CD4-positive, alpha-beta T cell treated with Interleukin-4 for 1 hour (primary cell): ENCODE results near the gene AIF1L.

ENCODE experiments used
- DNase-seq, 2 donors: peaks; one replicate each; pipeline ENCODE4 v3.0.0-alpha.2; 2020 to 2022

Gene AIF1L

DNA sequence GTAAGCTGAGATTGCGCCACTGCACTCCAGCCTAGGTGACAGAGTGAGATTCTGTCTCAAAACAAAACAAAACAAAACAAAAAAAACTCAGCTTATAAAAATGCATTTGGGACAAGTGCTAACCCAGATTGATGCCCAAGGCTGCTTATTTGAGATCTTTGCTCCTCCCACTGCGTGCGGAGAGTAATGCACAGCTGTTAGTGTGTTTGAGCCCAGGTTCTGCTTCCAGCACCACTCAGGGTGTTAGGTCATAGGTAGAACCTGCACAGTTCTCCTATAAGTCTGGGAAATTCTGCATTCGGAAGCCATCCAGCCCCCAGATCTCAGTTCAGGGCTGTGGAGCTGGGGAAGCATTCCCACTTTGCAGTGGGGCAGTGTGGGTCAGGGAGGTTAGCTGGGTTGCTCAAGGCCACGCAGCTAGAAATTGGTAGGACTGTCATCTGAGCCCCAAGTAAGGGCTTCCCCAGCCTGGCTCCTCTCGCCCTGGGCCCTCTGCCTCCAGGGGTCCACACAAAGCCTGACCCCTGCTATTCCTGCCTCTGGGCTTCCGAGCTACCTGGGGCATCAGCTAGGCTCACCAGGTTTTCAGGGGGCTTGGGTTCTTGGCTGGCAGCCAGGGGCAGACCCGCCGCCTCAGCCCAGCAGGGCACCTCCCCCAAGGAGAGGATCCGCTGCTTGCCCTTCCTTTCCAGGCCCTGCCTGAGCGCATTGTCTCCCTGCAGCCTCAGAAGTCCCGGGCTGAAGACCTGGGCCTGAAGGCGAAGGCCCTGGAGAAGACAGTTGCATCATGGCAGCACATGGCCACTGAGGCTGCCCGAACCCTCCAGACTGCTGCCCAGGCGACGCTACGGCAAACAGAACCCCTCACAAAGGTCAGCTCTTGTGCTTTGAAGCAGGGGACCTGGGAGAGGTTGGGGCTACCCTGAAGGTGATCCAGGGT lies 17.6 kb upstream of the AIF1L start:
- DNase-seq = no peak

- no peak for DNase-seq
These were observed 15.7 kb upstream of the AIF1L start for GRCh38 chr9:131080589-131080988.

- no peak for DNase-seq
These were observed 14.5 kb upstream of the AIF1L start for GRCh38 chr9:131081868-131082267.

- DNase-seq = no peak
These were observed 13.4 kb upstream of the AIF1L start for GRCh38 chr9:131082774-131083512.

GRCh38 chr9:131084661-131085369 lies 11.5 kb upstream of the AIF1L start:
- DNase-seq = no peak

- DNase-seq = no peak
These were observed 10.8 kb upstream of the AIF1L start for GRCh38 chr9:131085370-131086122.

DNA sequence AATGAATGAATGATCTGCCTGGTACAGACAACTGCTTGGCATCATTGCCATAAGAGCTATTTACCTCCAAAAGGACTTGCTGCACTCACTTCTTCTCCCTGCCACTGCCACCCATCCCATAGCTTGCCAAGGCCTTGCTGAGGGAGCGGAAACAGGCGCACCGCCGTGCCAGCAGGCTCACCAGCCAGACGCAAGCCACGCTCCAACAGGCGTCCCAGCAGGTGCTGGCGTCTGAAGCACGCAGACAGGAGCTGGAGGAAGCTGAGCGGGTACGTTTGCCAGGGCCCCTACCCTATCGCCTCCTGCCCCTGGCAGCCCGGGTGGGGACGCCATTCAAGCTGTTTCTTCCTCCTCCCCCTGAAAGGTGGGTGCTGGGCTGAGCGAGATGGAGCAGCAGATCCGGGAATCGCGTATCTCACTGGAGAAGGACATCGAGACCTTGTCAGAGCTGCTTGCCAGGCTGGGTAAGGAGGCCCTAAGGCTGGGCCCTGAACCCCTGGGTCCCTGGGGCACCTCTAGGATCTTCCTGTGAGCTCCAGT lies 8.9 kb upstream of the AIF1L start:
- no peak for DNase-seq

DNA sequence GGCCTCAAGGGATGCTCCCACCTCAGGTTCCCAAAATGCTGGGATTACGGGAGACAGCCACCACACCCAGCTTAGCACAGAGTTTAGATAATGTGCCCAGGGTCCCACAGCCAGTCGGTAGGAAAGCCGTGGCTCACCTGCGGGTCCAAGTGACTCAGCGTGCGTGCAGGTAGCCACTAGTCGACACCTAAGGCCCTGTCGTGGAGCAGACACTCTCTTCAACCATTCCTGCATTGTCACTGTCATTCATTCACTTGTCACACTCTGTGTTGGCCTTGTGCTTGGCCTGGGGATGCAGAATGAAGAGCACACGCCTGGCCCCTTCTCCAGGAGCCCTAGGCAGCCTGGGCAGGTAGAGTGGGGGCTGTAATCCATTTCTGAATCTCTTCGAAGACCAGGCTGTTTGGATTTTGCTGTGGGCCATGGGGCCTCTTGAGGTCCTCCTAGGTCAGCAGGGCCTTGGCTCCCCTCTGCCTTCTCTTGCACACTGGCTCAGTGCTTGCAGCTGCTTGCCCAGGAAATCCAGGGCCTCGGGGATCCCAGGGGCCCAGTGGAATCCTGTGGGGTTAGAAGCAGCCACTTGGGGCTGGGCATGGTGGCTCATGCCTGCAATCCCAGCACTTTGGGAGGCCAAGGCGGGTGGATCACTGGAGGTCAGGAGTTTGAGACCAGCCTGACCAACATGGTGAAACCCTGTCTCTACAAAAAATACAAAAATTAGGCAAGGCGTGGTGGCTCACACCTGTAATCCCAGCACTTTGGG lies 6.1 kb upstream of the AIF1L start:
- no peak for DNase-seq

GRCh38 chr9:131091352-131091992 lies 4.9 kb upstream of the AIF1L start:
- DNase-seq = no peak

GRCh38 chr9:131092030-131092429 lies 4.3 kb upstream of the AIF1L start:
- no peak for DNase-seq

DNA sequence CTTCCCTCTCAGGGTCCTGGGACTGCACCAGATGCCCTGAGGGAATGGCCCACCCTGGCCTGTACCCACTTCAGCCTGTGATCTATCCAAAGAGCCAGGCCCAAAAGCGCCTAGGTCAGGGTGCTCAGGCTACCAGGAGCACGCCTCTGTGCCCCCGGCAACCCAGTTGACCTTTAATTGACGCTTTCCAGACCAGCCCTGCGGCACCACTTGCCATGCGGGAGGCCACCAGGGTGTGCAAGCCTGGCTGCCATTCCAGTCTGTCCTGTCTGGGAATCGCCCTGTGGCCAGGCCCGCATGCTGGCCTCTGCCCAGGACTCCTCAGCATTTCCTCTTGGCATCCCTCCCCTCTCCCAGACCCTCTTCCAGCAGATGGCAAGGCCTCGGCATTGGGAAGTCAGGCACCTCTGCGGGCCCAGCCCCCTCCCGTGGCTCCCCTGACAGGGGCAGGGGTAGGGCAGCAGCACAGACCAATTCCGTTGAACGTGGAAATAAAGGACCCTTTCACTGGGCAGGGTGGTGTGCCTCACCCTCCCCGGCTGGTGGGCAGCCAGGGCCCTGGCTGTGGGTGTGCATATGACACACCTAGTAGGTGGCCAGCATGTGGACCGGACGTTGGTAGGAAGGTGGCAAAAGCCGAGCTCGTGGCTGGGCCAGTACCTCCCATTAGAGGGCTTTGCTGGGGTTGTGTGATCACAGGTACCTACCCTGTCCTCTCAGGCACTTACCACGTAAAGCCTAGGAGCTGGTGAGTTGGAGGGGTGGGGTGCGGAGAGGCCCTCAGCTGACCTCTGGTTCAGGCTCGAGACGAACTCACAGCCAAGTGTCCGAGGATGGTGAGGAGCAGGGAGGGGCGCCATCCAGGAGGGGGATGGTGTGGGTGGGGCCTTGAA lies 3.5 kb upstream of the AIF1L start:
- DNase-seq = no peak

DNA sequence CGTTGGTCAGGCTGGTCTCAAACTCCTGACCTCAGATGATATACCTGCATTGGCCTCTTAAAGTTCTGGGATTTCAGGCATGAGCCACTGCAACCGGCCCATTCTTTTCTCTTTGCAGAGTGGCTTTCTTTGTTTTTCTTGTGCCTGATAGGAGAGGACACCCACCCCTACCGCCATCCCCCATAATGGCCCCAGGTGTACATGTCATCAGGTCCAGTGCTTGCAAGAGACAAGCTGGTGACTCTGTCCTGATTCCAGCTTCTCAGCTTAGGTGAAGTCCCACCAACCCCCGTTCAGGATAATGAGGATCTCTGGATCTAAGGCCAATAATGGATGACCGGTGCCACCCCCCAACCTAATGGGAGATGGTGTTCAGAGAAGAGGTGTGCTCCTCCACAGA lies 2.3 kb upstream of the AIF1L start:
- DNase-seq = no peak

DNA sequence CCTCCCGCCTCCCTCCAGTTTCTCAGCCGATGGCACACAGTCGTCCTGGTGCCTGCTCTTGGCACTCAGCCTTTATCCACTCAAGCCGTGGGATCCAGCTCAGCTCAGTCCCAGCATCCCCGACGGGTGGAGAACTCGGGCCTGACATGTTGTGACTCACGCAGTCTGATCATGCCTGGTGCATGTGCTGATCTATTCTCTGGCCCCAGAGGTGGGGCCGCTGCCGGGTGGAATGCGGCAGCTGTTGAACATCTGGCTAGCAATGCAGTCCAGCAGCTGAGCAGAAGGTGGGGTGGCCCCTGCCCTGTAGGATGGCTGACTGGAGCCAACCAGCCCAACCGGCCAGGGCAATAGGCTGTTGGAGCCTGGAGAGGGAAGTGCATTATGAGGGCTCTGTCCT lies 1.7 kb upstream of the AIF1L start:
- DNase-seq = no peak

GRCh38 chr9:131095666-131096268 lies 564 bp upstream of the AIF1L start:
- no peak for DNase-seq

DNA sequence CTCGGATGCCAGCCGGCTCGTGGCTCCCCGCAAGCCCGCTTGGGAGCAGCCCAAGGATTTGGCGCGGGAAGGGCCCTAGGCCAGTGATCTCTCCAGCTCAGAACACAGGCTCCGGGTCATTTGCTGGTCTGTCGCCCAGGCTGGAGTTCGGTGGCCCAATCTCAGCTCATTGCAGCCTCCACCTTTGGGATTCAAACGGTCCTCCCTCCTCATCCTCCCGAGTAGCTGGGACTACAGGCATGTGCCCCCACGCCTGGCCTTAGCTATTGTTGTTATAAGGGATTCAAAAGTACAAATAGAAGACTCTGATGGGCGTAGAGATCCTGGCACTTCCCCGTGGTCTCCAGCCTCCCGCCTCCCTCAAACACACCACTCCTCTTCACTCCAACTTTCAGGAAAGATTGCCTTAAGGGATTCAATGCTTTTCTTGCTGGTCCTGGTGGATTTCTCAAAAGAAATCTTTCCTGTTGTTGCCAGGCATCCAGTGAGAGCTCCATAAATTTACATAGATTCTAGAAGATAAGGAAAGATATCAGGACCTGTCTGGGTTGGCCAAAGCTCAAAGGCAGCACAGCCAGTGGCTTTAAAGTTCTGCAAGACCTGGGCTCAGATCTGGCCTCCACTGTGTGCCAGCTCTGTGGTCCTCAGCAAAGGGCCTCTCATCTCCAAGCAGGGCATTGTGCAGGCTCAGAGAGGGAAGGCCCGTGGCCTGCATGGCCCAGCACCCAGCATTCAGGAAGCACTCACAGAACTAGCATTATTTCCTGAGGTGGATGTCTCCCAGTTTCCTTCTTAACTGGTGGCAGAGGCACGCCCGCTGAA lies 1.0 kb downstream of the AIF1L start:
- no peak for DNase-seq

- no peak for DNase-seq
These were observed 1.6 kb downstream of the AIF1L start for GRCh38 chr9:131097948-131098278.

GRCh38 chr9:131098391-131099101 lies 2.2 kb downstream of the AIF1L start:
- no peak for DNase-seq

GRCh38 chr9:131099102-131099606 lies 2.8 kb downstream of the AIF1L start:
- no peak for DNase-seq
